GM12864 (cell line): ENCODE measurements around the gene DPH2.

Experiments used
- DNase-seq: peaks from one replicate; pipeline ENCODE4 v3.0.0-alpha.2; 2011; ENCODE audit warnings: low read depth
- H3K4me3 ChIP-seq: 2 replicates; pipeline ENCODE4 v1.5.1; 2011; ENCODE audit warnings: mild to moderate bottlenecking, low read depth, low read length, control low read depth
- CTCF ChIP-seq: IDR thresholded peaks from 2 replicates; pipeline ENCODE4 v1.5.1; 2011; ENCODE audit warnings: low read depth, mild to moderate bottlenecking, moderate library complexity, low read length, control low read depth, inconsistent platforms; ENCODE audit errors: missing control alignments

The DPH2 gene

GRCh38 chr1:43936431-43937151 is 33.2 kb upstream of the DPH2 start:
- H3K4me3 ChIP-seq = peak overlapping the region; percentile 20; the same call in 1 of the 2 replicates
- no peak for DNase-seq
- peak; percentile 45 for TF ChIP-seq CTCF

DNA sequence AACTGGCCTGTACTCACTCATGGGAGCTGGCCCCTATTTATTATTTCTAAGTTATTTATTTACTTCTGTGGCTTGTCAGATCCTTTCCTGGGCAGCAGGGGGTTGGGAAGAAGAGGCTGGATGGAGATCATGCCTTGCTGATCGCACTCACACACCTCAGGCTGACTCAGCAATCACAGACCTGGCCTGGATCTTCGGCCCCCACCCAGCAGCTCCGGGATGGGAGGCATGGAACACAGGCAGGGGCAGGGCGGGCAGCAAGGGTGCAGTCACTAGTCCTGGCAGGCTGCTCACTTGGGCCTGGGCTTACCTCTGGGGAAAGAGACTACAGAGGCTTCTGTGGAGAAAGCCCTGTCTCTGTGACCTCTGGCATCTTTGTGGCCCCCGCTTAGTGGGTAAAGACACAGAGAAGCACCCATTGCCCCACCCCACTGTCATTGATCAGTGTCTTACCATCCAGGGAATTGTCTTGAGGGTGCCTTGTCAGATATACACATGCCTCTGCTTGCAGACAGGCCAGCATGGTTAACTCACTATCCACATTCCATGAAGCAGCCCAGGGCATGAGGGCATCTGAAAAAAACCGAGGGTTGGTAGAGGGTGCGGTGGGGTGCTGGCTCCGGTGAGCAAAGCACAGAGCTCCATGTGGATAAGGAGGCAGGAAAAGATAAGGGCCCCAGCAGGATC is 32.5 kb upstream of the DPH2 start:
- no peak for TF ChIP-seq CTCF
- DNase-seq = no peak
- no peak overlapping the region for H3K4me3 ChIP-seq

DNA sequence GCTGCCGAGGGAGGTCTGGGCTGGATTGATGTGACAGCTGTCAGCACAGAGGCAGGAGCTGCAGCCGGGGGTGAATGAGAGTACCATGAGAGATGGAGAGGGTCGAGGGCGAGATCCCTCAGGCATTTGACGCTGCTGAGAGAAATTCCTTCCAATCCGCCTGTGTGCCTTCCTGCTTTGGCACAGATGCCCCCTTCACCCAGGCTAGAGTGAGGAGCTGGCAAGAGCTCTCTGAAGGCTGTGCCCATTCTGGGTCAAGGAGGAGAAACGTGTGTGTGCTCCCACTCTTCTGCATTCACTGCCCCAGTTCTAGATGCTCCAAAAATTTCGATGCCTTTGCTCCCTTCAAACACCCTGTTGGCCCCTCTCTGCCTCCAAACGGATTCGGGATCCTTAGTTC is 31.4 kb upstream of the DPH2 start:
- H3K4me3 ChIP-seq = no peak overlapping the region
- TF ChIP-seq CTCF = no peak
- no peak for DNase-seq

- H3K4me3 ChIP-seq = no peak overlapping the region
Observed at GRCh38 chr1:43938892-43939587, 30.8 kb upstream of the DPH2 start.

DNA sequence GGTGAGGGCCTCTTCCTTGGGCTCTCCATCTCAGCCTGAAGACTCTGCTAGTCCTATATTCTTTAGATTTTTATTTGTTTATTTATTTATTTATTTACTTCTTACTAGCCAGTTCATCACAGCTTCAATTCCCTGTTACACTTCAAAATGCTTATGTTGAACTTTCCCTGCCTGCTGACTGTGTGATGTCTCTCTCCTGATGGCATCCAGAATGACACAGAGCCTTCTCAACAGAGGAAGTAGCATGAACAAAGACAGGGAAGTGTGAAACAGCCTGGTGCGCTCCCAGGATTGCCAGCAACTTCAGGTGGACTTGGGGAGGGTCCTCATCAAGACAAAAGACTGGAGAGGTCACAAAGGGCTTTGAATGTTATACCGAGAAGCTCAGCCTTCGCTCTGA is 27.4 kb upstream of the DPH2 start:
- DNase-seq = no peak
- H3K4me3 ChIP-seq = no peak overlapping the region
- no peak for TF ChIP-seq CTCF

More at GRCh38 chr1:43938892-43939587, 30.8 kb upstream of the DPH2 start:
- no peak for TF ChIP-seq CTCF
- no peak for DNase-seq

GRCh38 chr1:43944860-43945259 is 24.9 kb upstream of the DPH2 start:
- TF ChIP-seq CTCF = no peak
- no peak overlapping the region; the same call in 1 of the 2 replicates for H3K4me3 ChIP-seq
- no peak for DNase-seq
